ENCODE data around the gene PTCD3. TPM values are rescaled to one million over a fixed set of nuclear protein-coding genes. Genes with fewer than 3 reads are reported as not detected.

The PTCD3 gene
- total RNA-seq, 1 donor from 2014 or later, result 77.0 TPM

DNA sequence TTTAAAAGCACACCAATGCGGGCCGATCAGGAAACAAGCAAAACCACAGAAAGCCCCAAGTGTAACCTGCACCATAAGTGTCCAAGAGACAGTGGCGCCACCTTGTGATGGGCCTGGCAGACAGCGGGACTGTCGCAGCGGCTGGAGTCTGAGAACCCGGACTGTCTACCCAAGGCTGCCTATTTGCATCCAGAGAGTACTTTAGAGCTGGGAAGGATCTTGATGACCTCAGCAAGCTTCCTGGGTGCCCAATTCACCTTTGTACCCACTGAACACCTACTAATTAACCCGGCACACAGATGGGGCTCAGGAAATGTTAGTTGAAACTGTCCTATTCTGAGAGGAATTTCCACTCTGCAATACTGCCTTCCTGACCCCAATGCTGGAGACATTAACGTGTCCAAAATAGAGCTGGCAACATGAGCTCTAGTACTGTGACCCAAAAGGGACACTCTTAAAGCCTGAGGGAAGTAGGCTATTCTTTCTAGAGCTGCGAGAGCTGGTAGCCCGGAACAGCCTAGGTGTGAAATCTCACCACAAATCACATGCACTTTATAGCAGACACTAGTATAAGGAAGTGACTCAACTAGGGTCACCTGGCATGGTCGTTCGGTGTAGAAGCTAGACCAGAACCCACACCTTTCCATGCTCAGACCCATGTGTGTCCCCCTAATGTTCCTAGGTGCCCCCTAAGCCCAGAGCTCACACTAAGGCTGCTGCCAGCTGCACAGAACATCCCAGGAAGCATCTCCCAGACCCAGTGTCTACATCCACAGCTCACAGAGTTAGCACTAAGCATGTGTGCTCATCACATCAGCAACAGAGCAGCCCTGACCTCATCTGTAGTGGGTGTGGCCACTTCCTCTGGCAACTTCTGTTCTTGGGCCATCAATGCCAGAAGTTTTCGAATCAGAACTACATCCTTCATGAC lies 25.8 kb upstream of the PTCD3 start:
- FAIRE-seq (no peak), DNase-seq (ENCODE audit: low spot score in 2 of 2) (peak; percentile 26 to 40)

DNA sequence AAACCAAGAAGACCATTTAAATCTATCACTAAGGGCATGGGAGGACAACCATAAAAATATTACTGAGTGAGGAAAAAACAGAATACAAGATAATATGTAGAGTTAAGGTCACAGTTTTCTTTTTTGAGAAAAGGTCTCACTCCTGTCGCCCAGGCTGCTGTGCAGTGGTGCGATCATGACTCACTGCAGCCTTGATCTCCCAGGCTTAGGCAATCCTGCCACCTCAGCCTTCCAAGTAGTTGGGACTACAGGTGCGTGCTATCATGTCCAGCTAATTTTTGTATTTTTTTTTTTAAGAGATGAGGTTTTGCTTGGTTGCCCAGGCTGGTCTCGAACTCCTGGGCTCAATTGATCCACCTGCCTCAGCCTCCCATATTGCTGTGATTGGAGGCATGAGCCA lies 24.3 kb upstream of the PTCD3 start:
- no peak for DNase-seq (ENCODE audit: low spot score in 2 of 2)
- no peak for FAIRE-seq

DNA sequence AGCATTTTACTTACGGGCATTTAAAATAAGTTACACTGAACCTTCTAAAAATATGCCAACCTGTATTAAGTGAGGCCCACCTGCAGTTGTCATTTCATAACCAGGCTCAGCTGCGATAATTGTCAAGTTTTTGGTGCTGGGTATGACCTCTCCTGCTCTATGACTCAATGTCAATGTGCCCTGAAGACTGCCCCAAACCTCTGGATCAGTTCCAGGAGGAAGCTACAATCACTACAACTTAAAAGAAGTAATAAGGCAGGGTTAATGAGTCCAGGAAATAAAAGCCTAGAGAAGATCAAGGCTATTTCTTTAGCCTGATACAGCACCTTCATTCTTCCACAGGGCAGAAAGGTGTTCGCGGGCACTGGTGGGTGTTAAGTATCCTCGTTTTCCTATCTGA lies 23.3 kb upstream of the PTCD3 start:
- no peak for DNase-seq (ENCODE audit: low spot score in 2 of 2)
- no peak for FAIRE-seq

DNA sequence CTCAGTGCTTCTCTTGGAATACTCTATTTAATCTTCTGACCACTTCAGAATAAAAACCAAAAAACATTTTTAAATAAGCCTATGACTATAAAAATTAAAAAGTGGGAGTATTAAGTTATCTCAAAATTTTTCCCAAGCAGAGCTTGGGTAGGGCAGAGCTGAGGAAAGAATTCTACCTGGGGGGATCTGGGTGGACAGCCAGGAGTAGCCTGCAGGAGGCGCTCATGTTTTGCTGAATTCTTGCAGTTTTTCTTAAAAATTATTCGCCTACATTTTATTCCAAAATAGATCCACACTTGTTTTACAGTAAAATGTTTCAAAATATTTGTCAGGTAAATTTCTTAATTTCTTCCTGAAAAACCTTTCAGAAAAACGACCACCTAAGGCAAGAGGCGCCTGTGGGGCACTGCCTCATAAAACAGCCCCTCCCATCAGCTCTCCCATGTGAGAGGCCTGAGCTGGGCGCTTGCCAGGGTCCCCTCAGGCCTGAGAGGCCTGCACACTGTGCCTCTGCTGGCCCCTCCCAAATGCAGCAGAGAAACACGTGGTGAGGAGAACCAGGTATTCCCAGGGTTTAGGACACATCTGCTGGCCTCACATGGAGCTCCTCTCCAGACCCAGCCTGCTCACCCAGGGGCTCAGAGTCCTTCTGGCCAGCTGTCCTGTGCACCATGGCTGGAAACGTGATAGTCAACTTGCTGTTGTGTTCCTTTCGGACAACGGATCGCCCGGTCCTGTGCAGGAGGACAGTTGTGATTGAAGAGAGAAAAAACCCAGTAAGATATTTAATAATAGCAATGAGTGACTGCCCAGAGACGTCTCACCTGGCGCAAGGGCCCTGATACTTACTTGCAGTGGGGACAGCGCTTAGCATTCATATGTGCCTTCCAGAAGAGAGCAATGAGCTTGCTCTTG lies 17.8 kb upstream of the PTCD3 start:
- FAIRE-seq, result no peak
- no peak for DNase-seq (ENCODE audit: low spot score in 2 of 2)

DNA sequence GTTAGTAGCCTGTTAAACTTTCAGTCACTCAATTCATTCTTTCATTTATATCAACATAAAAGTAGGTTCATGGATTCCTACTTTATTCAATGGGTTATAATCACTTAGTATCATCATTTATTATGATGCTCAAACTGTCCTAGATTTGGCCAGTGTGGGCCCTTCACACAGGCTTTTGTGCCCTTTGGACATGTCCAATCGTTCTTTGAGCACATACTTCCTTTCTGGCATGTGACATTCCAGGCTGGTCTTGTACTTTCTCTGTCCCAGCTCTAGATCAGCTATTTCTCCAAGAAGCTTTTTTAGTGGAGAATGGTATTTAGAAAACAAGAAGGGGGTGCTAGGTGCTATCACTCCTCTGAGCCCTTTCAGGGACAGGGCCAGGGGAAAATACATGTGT lies 11.8 kb upstream of the PTCD3 start:
- no peak for FAIRE-seq
- no peak for DNase-seq (ENCODE audit: low spot score in 2 of 2)

DNA sequence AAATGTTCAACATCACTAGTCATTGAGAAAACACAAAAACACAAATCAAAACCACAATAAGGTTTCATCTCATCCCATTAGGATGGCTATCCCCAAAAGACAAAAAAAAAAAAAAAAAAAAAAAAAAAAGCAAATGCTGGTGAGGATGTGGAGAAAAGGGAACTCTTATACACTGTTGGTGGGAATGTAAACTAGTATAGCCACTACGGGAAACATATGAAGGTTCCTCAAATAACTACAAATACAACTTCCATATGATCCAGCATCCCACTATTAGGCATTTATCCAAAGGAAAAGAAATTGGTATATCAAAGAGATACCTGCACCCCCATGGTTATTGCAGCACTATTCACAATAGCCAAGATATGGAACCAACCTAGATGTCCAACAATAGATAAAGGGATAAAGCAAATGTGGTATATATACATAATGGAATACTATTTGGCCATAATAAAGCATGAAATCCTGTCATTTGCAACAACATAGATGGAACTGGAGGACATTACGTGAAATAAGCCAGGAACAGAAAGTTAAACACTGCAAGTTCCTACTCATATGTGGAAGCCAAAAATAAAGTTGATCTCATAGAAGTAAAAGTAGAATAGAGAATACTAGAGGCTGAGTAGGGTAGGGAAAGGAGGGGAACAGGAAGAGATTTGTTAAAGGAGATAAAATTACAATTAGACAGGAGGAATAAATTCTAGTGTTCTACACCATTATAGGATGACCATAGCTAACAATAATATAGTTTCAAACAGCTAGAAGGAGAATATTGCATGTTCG lies 8.7 kb upstream of the PTCD3 start:
- FAIRE-seq (no peak), DNase-seq (ENCODE audit: low spot score in 2 of 2) (no peak)

DNA sequence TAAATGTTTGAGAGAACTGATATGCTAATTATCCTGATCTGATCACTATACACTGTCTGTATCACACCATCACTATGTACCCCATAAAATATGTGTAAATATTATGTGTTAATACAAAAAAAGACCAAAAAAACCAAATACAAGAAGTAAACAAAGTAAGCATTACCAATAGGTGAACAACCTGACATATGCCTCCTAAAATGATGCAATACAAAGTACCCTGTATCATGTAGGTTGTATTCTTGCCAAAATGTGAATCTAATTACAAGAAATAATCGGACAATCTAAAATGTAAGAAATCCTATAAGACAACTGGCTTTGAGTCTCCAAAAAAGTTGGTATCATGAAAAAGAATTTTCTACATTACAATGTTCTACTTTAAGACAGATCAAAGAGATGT lies 8.1 kb upstream of the PTCD3 start:
- DNase-seq (ENCODE audit: low spot score in 2 of 2), result no peak
- FAIRE-seq, result no peak

DNA sequence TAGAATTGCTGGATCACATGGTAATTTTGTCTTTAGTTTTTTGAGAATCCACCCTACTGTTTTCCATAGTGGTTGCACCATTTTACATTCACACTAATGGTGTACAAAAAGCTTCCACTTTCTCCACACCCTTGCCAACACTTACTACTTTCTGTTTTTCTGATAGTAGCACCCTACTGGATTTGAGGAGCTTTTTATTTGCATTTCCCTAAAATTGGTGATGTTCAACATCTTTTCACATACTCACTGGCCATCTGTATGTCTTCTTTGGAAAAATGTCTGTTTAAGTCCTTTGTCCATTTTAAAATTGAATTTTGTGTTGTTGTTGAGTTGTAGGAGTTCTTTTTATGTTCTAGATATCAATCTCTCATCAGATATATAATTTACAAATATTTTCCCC lies 3.9 kb upstream of the PTCD3 start:
- DNase-seq (ENCODE audit: low spot score in 2 of 2) (no peak), FAIRE-seq (no peak)

DNA sequence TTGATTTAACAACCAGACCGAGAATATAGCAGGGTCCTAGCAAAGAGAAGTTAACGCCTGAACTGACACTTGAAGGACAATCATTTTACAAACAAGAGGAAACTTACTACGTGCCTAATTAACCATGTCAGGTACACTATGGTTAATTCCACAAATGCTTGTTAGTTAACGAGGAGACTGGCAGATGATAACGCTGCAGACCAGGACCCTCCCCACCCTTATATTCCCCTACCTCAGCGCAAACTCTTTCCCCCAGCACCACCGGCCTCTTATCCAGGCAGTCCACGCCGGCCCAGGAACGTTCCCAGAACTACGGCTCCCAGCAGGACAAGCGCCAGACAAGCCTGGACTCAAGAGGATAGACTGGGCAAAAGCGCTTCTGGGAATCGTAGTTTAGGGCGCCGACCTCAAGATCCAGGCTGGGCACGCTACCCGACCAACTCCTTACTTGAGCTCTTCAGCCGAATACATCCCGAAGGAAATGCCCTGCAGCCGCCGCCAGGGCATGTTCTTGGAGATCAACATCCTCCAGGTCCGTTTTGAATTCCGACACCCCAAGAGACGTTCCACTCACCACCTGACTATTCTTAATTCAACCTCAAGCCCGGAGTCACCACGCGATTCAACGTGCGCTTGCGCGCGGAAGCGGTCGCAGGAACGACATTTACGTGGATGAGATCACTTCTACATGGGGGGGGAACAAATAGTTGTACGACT lies 625 bp upstream of the PTCD3 start, which contains the start of gene POLR1A:
POLR1A (minus strand) TSS at position 635 of the 717 bp plus-strand sequence; CDS start at position 525, 110 bp downstream.
- DNase-seq (ENCODE audit: low spot score in 2 of 2) (peak; percentile 50 to 70), FAIRE-seq (no peak)

DNA sequence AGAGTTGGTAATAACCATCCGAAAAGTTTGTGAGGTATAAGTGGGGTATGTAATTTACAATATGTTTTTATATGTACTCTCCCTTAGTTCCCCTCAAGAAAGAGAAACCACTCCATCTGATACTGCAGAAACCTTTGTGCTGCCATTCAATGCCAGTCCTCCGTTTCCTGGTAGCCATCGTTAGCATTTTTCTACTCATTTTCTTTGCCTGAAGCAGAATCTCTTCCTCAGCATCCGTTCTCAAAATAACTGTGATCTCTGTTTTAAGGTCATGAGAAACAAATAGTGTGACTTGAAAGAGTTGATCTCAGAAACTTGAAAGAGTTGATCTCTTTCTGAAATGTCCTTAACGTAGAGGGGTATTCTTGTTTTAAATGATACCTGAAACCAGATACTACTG lies 996 bp downstream of the PTCD3 start:
- no peak for FAIRE-seq
- DNase-seq (ENCODE audit: low spot score in 2 of 2), result no peak

DNA sequence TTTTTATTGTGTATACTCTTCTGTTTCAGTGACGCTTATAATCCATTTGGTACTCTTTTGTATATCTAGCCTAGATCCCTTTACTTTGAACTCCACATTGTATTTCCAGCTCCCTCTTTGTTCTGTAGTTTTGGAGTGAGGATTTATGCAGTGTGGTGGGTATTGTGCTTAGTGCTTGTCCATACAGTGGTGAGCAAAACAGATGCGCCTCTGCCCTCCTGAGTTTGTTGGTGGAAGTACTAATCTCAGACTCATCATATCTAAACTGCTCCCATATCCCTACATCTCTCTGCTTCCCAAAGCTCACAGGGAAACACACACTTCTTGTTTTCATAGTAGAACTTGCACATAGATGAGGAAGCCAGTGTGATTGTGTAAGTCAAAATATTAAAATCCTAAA lies 12.1 kb downstream of the PTCD3 start:
- DNase-seq (ENCODE audit: low spot score in 2 of 2) (no peak), FAIRE-seq (no peak)

DNA sequence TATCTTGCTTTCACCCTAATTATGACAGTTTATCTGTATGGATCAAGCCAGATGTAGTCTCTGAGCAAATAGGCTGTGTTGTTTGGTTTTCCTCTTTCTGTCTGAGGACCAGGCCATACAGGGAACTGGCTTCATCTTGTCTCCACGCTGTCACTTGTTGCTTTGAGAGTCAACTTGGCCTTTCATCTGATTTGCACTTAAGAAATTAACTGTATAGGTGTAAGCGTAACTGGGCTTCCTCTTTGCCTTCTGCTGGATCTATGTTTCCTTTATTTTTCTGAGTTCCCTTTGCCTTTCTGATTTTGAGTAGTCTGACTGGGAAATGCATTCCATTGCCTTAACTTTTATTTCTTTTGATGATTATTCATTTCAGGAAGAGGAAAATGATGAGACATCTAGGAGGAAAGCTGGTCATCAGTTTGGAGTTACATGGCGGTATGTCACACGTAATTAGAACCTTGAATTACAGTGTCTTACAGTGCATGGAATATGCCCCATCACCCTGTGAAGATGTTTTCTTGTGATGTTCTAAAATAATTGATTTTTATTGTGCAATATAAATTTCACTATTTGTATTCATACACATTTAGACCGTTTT lies 17.4 kb downstream of the PTCD3 start:
- DNase-seq (ENCODE audit: low spot score in 2 of 2) (no peak), FAIRE-seq (no peak)

DNA sequence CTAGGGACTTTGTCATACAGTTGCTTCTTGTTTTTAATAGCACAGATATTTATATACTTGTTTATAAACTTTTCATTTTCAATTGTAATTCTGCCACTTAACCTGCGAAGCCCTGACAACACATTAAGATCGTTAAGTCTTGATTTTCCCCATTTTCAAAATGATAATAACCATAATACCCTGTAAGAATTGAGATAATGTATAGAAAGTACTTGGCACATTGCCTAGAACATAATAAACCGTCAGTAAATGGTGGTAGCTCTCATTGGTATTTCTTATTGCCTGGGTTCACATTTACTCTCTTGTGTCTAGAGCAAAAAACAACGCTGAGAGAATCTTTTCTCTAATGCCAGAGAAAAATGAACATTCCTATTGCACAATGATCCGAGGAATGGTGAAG lies 18.6 kb downstream of the PTCD3 start:
- DNase-seq (ENCODE audit: low spot score in 2 of 2) (no peak), FAIRE-seq (no peak)

DNA sequence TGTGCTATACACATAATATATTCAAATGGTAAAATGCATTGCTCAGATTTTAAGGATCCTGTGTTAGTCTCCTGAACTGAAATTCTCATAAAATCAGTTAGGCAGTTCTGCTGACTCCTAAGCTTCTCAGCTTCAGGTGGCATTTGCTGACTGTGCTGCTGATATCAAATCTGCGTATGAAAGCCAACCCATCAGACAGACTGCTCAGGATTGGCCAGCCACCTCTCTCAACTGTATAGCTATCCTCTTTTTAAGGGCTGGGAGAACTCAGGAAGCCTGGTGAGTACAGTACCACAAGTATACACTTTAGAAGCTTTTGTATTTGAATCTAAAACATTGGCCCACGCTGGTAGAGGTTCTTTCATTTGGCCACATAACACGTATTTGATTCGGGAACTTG lies 28.7 kb downstream of the PTCD3 start:
- FAIRE-seq (no peak), DNase-seq (ENCODE audit: low spot score in 2 of 2) (no peak)

DNA sequence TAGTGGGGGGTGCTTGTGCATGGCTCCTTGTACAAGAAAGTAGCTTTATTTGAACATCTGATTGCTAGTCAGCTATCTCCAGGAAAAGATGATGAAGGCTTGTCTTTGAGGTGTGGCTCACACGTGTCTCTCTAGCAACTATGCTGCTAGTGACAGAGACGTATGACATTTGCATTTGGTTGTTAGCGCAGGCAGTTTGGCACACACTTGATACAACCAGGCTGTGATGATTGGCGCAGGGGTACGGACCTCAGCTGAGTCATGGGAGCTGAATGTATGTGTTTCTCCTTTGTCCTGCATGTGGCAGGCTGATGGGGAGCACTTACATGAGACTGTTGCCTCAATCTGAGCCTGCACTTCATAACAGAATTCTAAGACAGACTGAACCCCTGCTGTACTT lies 29.6 kb downstream of the PTCD3 start:
- FAIRE-seq, result no peak
- DNase-seq (ENCODE audit: low spot score in 2 of 2), result no peak

DNA sequence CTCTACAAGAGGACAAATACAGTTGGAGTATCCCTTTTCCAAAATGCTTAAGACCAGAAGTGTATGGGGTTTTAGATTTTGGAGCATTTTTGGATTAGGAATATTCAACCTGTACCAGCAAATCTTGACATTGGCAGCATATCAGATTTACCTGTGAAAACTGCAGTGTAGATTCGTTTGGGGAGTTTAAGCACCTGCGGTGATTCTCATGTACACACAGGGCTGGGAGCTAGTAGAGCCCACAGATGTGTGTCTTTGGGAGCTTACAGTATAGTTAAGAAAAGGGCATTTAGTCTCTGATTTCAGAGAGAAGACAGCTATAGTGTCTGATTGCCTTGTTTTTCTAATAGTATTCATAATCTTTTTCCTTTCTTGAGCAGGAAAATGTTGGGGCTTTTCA lies 30.1 kb downstream of the PTCD3 start:
- FAIRE-seq (no peak), DNase-seq (ENCODE audit: low spot score in 2 of 2) (no peak)

DNA sequence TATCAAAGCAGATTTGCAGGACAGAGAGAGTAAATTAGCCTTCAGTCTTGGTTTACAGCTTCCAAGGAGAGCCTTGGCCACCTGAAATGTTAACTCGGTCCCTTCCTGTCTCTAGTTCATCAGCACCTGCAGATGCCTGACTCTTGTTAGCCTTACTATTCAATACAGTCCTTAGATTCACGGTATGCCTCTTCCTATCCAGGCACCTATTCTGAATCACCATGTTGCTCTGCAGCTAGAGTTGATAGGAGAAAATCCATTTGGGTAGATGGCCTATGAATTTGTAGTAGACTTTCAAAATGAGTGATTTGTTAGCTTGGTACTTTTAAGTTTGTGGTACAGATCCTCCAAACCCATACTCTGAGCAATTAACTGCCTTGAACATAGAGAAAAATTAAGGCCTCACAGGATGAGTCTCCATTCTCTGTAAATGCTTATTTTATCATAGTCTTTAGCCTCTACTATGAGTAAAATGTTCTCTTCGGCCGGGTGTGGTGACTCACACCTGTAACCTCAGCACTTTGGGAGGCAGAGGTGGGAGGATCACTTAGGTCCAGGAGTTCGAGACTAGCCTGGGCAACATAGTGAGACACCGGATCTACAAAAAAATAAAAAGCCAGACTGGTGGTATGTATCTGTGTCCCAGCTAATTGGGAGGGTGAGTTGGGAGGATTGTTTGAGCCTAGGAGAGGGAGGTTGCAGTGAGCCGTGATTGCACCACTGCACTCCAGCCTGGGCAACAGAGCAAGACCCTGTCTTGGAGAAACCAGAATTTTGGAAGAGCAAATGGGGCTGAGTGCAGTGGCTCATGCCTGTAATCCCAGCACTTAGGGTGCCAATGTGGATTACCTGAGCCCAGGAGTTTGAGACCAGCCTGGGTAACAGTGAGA lies 32.9 kb downstream of the PTCD3 start:
- DNase-seq (ENCODE audit: low spot score in 2 of 2), result no peak
- no peak for FAIRE-seq

DNA sequence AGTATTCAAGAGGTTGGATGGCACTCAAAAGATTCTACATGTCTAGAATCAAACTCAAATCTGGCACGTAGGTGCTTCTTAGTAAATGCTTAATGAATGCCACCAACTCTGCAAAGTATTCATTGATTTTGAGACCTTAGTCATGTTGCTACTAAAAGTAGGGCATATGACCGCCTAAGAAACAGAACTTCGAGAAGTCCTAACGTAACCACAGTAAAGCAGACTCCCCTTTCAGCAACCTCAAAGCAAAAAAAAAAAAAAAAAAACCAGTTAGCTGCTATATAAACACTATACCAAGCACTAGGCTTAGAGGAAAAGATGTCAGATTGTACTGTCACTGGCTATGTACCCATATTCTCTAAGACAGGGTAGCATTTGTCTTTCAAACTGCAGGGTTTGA lies 33.9 kb downstream of the PTCD3 start:
- FAIRE-seq (no peak), DNase-seq (ENCODE audit: low spot score in 2 of 2) (no peak)
